Heart right ventricle (tissue), 16 donors: Measurements from ENCODE around the gene PLLP. TPM values are rescaled to one million over a fixed set of nuclear protein-coding genes. Genes with fewer than 3 reads are reported as not detected.

Source experiments
- ATAC-seq, 8 donors: fragments of 200-7000 bp; cut with Tn5 transposase; one replicate each; pipeline ENCODE4 v1.9.1; 2020; ENCODE audit warnings: mild to moderate bottlenecking in 8 of 8, moderate library complexity in 8 of 8, moderate number of reproducible peaks in 1 of 8
- DNase-seq, 2 donors: peaks; one replicate each; pipeline ENCODE4 v3.0.0-alpha.2; 2020
- H3K27ac ChIP-seq, 10 donors: fragments of 200-600 bp; sonication (generic) in 2 of 10; one replicate each; pipeline versions ENCODE4 v1.5.0 to v1.8.0; 2020 to 2022; ENCODE audit warnings: mild to moderate bottlenecking in 3 of 10
- H3K27me3 ChIP-seq, 7 donors: fragments of 200-600 bp; one replicate each; pipeline ENCODE4 v1.8.0; 2021 to 2022; ENCODE audit warnings: mild to moderate bottlenecking in 2 of 7
- H3K36me3 ChIP-seq, 9 donors: fragments of 200-600 bp; sonication (generic) in 1 of 9; one replicate each; pipeline versions ENCODE4 v1.5.0 to v1.8.0; 2020 to 2022; ENCODE audit warnings: mild to moderate bottlenecking in 2 of 9
- H3K4me1 ChIP-seq, 9 donors: fragments of 200-600 bp; sonication (generic) in 1 of 9; one replicate each; pipeline versions ENCODE4 v1.5.0 to v1.8.0; 2020 to 2022; ENCODE audit warnings: mild to moderate bottlenecking in 4 of 9
- H3K4me3 ChIP-seq, 10 donors: fragments of 200-600 bp; sonication (generic) in 2 of 10; one replicate each; pipeline versions ENCODE4 v1.5.0 to v1.8.0; 2020 to 2022; ENCODE audit warnings: mild to moderate bottlenecking in 7 of 10, moderate library complexity in 2 of 10
- H3K9me3 ChIP-seq, 11 donors: fragments of 200-600 bp in 10 of 11; sonication (generic) in 2 of 11; one replicate each; pipeline versions ENCODE4 v1.5.0 to v1.8.0; 2013 to 2022; ENCODE audit warnings: mild to moderate bottlenecking in 2 of 11, control low read depth in 1 of 11, moderate library complexity in 1 of 11
- WGBS, 2 donors: extraction: QIAGEN DNeasy Blood & Tissue Kit; methylation state at CpG; one replicate each; pipeline ENCODE4 v1.1.7; 2013; ENCODE audit warnings: inconsistent platforms in 1 of 2; 5-methylcytosine and 5-hydroxymethylcytosine counted together
- intact Hi-C, 10 donors: fragments of 100-400 bp; cut with DNase I; formaldehyde crosslinking; loops; one replicate each; pipeline versions ENCODE4 v1.11.1 to v1.14.2; 2022
- polyA plus RNA-seq, 2 donors: library from polyadenylated mRNA; stranded (reverse); fragments of 200-250 nt; gene quantifications; one replicate each; pipeline ENCODE4 v1.2.3, GENCODE V29; 2013
- total RNA-seq, 10 donors: library from RNA; stranded (reverse); fragmentation: NEBNext Ultra II Directional in 3 of 10; extraction: Animal tissue kit (Norgen Biotek cat#: 25700) in 3 of 10; gene quantifications; one replicate each; pipeline versions ENCODE4 v1.2.1 to v1.2.4, GENCODE V29; 2021 to 2023
- TF ChIP-seq, protein P1 (sequence below), 9 donors: fragments of 200-600 bp; sonication (generic) in 2 of 9; IDR thresholded peaks; one replicate each; pipeline versions ENCODE4 v1.5.0 to v1.8.0; 2021 to 2022; ENCODE audit warnings: antibody characterized with exemption in 9 of 9, mild to moderate bottlenecking in 5 of 9, moderate library complexity in 1 of 9
- donor health status: Arrhythmogenic right ventricular cardiomyopathy.
- donor health status: ischemic (EF 13 %, LVEDD 7.1; RV severe dilation, severe dysfunction).
- donor health status: healthy with polysubstance abuse.
- donor health status: DM: no; HTN: yes; CAD: no.
- donor health status: DM: no; HTN: no; CAD: no.
- donor health status: ischemic (EF 25% LVEDD 6.9; RV normal size, moderate dysfunction).
- donor health status: ischemic (EF 25% LVEDD 5.7; RV mildly dilated, moderate dysfunction).
- donor health status: healthy.
- donor health status: DM: yes; HTN: yes; CAD: no.
- donor health status: Ischemic cardiomyopathy.
- donor health status: ischemic (EF 35%, LVEDD 5.7; RV mildly dilated, moderate dysfunction).
- donor health status: nonischemic (EF 11% LVEDD 7.7; RV severe dilation, severe dysfunction).
- donor health status: DM: yes; HTN: yes; CAD: no.
- donor health status: PGD.
- donor health status: ischemic (EF 29% LVEDD 5.4; RV normal size, mild dysfunction).
- donor health status: nonischemic (EF 23%, LVEDD 6.1; RV moderate dilation, normal function).

Gene PLLP
- total and polyA plus RNA-seq, 12 donors: 1.7 to 10.6 (median 2.4) TPM

GRCh38 chr16:57256601-57257395 is 27.7 kb downstream of the PLLP start:
- intact Hi-C loops: no loop called here
- no peaks in the 10 kb centered on the region for H3K9me3 ChIP-seq
- no peak overlapping the region for H3K4me3 ChIP-seq
- H3K27ac ChIP-seq: no peak overlapping the region
- no peaks in the 10 kb centered on the region for H3K27me3 ChIP-seq
- 89% methylated on average over 16 of the region's 16 CpGs for WGBS, 2 donors
- ATAC-seq (no peak), DNase-seq (no peak)
- TF ChIP-seq, protein P1, sequence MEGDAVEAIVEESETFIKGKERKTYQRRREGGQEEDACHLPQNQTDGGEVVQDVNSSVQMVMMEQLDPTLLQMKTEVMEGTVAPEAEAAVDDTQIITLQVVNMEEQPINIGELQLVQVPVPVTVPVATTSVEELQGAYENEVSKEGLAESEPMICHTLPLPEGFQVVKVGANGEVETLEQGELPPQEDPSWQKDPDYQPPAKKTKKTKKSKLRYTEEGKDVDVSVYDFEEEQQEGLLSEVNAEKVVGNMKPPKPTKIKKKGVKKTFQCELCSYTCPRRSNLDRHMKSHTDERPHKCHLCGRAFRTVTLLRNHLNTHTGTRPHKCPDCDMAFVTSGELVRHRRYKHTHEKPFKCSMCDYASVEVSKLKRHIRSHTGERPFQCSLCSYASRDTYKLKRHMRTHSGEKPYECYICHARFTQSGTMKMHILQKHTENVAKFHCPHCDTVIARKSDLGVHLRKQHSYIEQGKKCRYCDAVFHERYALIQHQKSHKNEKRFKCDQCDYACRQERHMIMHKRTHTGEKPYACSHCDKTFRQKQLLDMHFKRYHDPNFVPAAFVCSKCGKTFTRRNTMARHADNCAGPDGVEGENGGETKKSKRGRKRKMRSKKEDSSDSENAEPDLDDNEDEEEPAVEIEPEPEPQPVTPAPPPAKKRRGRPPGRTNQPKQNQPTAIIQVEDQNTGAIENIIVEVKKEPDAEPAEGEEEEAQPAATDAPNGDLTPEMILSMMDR (IDR thresholded peaks at IDR 0.05): no peak
- peaks cover 3 to 16% (median 11%) of the 10 kb centered on the region in 9 donors for H3K4me1 ChIP-seq
- peaks cover 0 to 51% (median 31%) of the 10 kb centered on the region in 9 donors for H3K36me3 ChIP-seq

DNA sequence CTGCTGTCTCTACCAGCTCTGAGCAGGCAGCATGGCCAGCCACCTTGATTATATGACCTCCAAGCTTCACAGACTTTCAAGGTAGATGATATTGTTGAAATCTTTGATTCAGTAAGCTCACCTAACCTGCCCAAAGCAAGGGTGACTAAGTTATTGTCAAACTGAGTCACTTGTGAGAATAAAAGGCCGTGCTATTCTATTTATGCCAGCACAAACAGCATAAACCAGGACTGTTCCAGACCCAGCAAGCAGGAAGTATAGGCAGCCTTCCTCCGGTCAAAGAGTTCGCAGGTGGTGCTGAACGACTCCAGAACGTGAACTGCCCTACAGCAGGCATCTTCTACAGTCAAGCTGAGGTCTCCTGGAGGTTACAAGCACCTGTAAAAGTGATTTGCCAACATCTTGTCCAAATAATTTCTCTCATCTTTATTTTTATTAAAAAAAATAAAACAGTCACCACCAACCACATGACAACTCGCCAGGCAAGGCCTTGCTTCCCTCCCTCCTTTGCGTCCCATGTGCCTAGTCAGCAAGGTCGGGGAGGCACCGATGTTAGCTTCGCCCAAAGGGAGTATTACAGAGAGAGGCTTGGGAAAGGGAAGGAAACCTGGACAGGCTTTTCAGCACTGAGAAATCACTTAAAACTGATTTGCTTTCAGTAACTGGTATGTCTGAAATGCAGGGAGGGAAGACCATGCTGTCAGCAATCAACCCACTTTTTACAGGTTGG is 28.6 kb downstream of the PLLP start:
- H3K36me3 ChIP-seq: peaks cover 0 to 61% (median 41%) of the 10 kb centered on the region in 9 donors
- peak overlapping the region in 1 of 10 donors; percentile 11 for H3K27ac ChIP-seq
- DNase-seq: no peak
- peaks cover 3 to 13% (median 8%) of the 10 kb centered on the region in 9 donors for H3K4me1 ChIP-seq
- intact Hi-C loops: no loop called here
- no peak overlapping the region for H3K4me3 ChIP-seq
- 87% methylated on average over 10 of the region's 10 CpGs for WGBS, 2 donors
- H3K9me3 ChIP-seq: no peaks in the 10 kb centered on the region
- ATAC-seq: no peak
- TF ChIP-seq, protein P1 (IDR thresholded peaks at IDR 0.05): no peak
- H3K27me3 ChIP-seq: no peaks in the 10 kb centered on the region

DNA sequence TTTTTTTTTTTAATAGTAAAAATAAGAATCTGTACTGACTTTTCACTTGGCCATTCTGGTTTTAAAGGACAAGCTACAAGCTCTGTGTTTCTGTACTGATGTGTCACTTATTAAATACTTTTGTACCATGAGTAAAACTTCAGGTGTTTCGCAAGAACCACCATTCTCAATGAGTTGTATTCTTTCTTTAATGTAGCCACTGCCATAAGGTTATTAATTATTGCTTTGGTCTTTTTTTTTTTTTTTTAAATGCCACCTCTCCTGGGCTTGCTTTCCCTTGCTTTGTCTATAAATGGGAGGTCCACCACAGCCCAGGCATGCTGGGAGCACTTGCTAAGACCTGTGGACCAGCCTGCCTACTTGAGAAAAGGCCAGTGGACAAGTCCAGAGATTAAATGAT is 31.0 kb downstream of the PLLP start:
- TF ChIP-seq, protein P1 (IDR thresholded peaks at IDR 0.05): no peak
- Histone ChIP-seq H3K27ac (no peak overlapping the region), H3K4me1 (no peaks in the 10 kb centered on the region), H3K36me3 (peaks cover 0 to 85% (median 61%) of the 10 kb centered on the region in 9 donors), H3K4me3 (no peak overlapping the region), H3K27me3 (no peaks in the 10 kb centered on the region), H3K9me3 (no peaks in the 10 kb centered on the region)
- no peak for DNase-seq
- WGBS, 2 donors: 96 to 100% methylated on average over 1 of the region's 1 CpG
- ATAC-seq: no peak
- intact Hi-C loops: no loop called here

DNA sequence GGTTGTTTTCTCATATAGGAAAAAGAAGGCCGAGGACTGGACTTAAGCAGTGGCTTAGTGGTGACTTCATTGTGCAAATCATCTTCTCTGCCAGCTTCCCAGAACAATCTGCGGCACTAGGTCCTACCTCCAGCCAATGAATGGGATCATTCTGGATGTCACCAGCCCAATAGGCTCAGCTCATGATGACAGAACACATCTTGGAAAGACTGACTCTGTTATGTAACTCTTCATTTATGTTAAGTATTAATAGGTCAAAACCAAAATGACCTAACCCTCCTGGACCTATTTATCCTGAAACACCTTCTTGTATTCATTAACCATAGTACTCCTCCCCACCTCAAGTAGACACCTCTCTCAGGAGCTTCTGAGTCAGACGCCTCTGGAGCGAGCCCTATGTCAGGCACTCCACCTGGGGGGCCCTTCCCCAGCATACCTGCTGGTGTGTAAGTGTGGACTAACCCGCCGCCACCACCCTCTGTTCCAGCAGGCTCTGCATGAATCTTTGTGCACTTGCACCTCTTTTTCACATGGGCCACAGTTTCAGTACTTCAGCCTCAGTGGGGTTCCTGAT is 32.2 kb downstream of the PLLP start:
- Histone ChIP-seq H3K9me3 (no peaks in the 10 kb centered on the region), H3K36me3 (peaks cover 0 to 97% (median 67%) of the 10 kb centered on the region in 9 donors), H3K27ac (no peak overlapping the region), H3K27me3 (no peaks in the 10 kb centered on the region), H3K4me1 (peaks cover 0 to 2% (median 0%) of the 10 kb centered on the region in 9 donors), H3K4me3 (no peak overlapping the region)
- no peak for DNase-seq
- TF ChIP-seq, protein P1 (IDR thresholded peaks at IDR 0.05): no peak
- 94% methylated on average over 6 of the region's 6 CpGs for WGBS, 2 donors
- intact Hi-C loops: no loop called here
- no peak for ATAC-seq
